ENCODE measurements around the gene KRTAP9-1.
"Not testable (repeated sequence)": the region's sequence is repeated elsewhere in the genome, so short reads cannot be mapped to it uniquely, and the experiment has no call there.

The KRTAP9-1 gene

DNA sequence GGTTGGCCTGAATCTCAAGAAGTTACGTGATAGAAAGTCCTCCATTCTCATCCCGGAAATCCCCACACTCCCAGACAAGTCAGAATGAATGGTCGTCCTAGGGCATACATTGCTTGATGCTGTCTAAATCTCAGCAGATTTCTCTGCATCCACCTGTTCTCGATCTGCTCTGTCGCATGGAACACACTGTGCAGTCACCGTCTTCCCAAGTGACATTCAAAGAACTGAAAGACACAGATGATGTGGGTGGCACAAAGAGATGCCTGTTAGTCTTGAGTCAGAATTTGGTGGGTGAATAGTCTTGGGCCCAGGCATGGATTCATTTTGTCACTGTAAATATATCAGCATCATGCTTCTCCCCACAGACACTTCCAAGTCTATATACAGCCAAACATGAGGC is 42.0 kb downstream of the KRTAP9-1 start:
- H3K4me3 ChIP-seq (ENCODE audit: low read depth, low read length): no peak overlapping the region
- no peak overlapping the region for H3K4me2 ChIP-seq (ENCODE audit: low read length)
- no peak overlapping the region for H3K27ac ChIP-seq
- no peaks in the 10 kb centered on the region for H3K36me3 ChIP-seq (ENCODE audit: control insufficient read depth, insufficient read depth, low read length)
- no peaks in the 10 kb centered on the region for H3K27me3 ChIP-seq (ENCODE audit: control insufficient read depth, insufficient read depth, low read length)
- no peaks in the 10 kb centered on the region for H3K9me3 ChIP-seq (ENCODE audit: control insufficient read depth, low read length)
- H2AFZ ChIP-seq: no peak overlapping the region
- TF ChIP-seq, protein P1, sequence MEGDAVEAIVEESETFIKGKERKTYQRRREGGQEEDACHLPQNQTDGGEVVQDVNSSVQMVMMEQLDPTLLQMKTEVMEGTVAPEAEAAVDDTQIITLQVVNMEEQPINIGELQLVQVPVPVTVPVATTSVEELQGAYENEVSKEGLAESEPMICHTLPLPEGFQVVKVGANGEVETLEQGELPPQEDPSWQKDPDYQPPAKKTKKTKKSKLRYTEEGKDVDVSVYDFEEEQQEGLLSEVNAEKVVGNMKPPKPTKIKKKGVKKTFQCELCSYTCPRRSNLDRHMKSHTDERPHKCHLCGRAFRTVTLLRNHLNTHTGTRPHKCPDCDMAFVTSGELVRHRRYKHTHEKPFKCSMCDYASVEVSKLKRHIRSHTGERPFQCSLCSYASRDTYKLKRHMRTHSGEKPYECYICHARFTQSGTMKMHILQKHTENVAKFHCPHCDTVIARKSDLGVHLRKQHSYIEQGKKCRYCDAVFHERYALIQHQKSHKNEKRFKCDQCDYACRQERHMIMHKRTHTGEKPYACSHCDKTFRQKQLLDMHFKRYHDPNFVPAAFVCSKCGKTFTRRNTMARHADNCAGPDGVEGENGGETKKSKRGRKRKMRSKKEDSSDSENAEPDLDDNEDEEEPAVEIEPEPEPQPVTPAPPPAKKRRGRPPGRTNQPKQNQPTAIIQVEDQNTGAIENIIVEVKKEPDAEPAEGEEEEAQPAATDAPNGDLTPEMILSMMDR (IDR thresholded peaks at IDR 0.05): no peak
- H3K79me2 ChIP-seq: no peaks in the 10 kb centered on the region
- H3K9ac ChIP-seq: no peak overlapping the region
- H3K4me1 ChIP-seq: no peaks in the 10 kb centered on the region

DNA sequence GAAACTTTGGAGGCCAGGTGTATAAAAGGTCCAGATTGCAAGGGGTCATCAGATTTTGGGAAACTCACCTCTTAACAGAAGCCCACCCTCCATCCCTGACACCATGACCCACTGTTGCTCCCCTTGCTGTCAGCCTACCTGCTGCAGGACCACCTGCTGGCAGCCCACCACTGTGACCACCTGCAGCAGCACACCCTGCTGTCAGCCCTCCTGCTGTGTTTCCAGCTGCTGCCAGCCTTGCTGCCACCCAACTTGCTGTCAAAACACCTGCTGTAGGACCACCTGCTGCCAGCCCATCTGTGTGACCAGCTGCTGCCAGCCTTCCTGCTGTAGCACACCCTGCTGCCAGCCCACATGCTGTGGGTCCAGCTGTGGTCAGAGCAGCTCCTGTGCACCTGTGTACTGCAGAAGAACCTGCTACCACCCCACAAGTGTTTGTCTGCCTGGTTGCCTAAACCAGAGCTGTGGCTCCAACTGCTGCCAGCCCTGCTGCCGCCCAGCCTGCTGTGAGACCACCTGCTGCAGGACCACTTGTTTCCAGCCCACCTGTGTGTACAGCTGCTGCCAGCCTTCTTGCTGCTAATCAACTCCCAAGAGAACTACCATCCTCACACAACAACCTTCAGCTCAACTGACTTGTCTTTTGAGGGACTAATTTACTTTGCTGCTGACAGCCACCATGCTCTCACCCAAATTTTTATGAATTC is 42.9 kb downstream of the KRTAP9-1 start, which contains the start of gene KRTAP9-3:
TSS of gene KRTAP9-3 (plus strand) at position 51 of the 707 bp plus-strand sequence. CDS start at position 104, 53 bp downstream.
- not testable (repeated sequence) for H3K27me3 ChIP-seq (ENCODE audit: control insufficient read depth, insufficient read depth, low read length); H3K4me3 ChIP-seq (ENCODE audit: low read depth, low read length)

DNA sequence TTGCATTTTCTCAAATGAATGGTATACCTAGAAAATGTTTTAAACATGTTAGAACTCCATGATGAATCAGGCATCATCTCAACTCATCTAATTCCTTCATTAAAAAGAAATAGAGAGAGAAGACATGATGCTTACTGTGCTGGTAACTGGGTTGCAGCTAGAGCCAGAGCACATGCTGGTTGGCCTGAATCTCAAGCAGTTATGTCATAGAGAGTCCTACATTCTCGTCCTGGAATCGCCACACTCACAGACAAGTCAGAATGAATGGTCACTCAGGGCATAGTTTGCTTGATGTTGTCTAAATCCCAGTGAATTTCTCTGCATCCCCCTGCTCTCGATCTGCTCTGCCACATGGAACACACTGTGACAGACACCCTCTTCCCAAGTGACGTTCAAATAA is 47.4 kb downstream of the KRTAP9-1 start:
- H3K4me3 ChIP-seq (ENCODE audit: low read depth, low read length); H2AFZ ChIP-seq; H3K9me3 ChIP-seq (ENCODE audit: control insufficient read depth, low read length); H3K9ac ChIP-seq; H3K36me3 ChIP-seq (ENCODE audit: control insufficient read depth, insufficient read depth, low read length); H3K27me3 ChIP-seq (ENCODE audit: control insufficient read depth, insufficient read depth, low read length); H3K79me2 ChIP-seq; H3K4me2 ChIP-seq (ENCODE audit: low read length); H3K4me1 ChIP-seq; H3K27ac ChIP-seq: not testable (repeated sequence)

More for the DNA sequence above, 42.9 kb downstream of the KRTAP9-1 start, which contains the start of gene KRTAP9-3:
- not testable (repeated sequence) for H3K4me2 ChIP-seq (ENCODE audit: low read length); H3K9me3 ChIP-seq (ENCODE audit: control insufficient read depth, low read length); H3K4me1 ChIP-seq; H3K27ac ChIP-seq; H3K9ac ChIP-seq; H2AFZ ChIP-seq; H3K79me2 ChIP-seq; H3K36me3 ChIP-seq (ENCODE audit: control insufficient read depth, insufficient read depth, low read length)

DNA sequence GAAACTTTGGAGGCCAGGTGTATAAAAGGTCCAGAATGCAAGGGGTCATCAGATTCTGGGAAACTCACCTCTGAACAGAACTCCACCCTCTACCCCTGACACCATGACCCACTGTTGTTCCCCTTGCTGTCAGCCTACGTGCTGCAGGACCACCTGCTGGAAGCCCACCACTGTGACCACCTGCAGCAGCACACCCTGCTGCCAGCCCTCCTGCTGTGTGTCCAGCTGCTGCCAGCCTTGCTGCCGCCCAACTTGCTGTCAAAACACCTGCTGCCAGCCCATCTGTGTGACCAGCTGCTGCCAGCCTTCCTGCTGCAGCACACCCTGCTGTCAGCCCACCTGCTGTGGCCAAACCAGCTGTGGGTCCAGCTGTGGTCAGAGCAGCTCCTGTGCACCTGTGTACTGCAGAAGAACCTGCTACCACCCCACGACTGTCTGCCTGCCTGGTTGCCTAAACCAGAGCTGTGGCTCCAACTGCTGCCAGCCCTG is 48.3 kb downstream of the KRTAP9-1 start, which contains the start of gene KRTAP9-8:
TSS of gene KRTAP9-8 (plus strand) at position 51 of the 489 bp plus-strand sequence. CDS start at position 104, 53 bp downstream.
- H3K79me2 ChIP-seq; H3K27ac ChIP-seq; H3K4me1 ChIP-seq; H3K4me2 ChIP-seq (ENCODE audit: low read length); H3K9ac ChIP-seq; H3K36me3 ChIP-seq (ENCODE audit: control insufficient read depth, insufficient read depth, low read length); H3K27me3 ChIP-seq (ENCODE audit: control insufficient read depth, insufficient read depth, low read length); H3K4me3 ChIP-seq (ENCODE audit: low read depth, low read length); H3K9me3 ChIP-seq (ENCODE audit: control insufficient read depth, low read length); H2AFZ ChIP-seq: not testable (repeated sequence)
